Fibroblast of pulmonary artery (primary cell): ENCODE measurements around the gene ABR.
"Not testable (repeated sequence)": the region's sequence is repeated elsewhere in the genome, so short reads cannot be mapped to it uniquely, and the experiment has no call there.

Experiments used
- DNase-seq: peaks from one replicate; pipeline ENCODE4 v3.0.0-alpha.2; 2010; ENCODE audit warnings: low read depth
- H3K4me3 ChIP-seq: replicated peaks from 2 replicates; pipeline ENCODE4 v1.5.1; 2011; ENCODE audit warnings: low read depth, mild to moderate bottlenecking, control low read depth, low read length, moderate library complexity
- TF ChIP-seq, protein P1 (sequence below): IDR thresholded peaks from 2 replicates; pipeline ENCODE4 v1.5.1; 2011; ENCODE audit warnings: mild to moderate bottlenecking, control low read depth, low read length, inconsistent platforms; ENCODE audit errors: missing control alignments

The ABR gene

DNA sequence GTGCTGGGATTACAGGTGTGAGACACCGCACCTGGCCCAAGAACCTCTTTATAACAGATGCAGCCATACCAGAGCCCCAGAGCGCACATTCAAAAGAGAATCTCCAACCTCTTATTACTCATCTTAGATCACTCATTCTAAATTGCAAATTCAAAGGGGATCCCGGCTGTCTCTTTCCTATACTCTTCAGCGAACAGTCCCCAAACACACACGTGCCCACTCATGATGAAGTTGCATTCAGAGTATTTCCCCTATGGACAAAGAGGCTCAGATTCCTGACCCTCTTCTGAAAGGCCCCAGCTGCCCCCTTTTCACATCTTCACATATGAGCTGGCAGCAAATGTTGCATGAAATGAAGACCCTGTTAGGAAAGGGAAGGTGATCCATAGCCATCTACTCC, 22.5 kb upstream of the ABR start:
- no peak for DNase-seq
- H3K4me3 ChIP-seq = no peak overlapping the region

DNA sequence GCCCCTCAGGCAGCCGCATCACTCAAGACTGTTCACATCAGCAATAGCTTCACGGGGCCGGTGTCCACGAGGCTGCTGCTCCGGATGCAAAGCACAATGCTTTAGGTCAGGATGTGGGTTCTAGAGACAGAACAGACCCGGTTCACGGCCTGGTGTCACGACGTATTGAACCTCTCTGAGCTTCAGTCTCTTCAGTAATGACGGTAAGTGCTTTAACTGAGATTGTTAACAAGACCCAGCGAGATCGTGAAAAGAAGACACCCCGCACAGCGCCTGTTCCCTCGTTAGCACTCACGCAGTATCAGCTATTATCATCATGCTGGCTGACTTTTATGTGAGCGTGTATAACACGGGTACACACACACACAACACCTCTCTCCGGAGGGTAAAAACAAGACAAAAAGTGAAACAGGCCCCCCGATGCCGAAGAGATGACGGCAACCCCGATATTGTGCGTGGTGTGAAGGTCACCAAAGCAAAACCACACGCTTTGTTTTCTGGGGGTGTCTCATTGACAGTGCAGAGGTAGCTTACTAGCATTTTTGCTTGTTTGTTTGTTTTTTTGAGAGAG, 21.4 kb upstream of the ABR start:
- no peak for DNase-seq
- no peak overlapping the region for H3K4me3 ChIP-seq
- TF ChIP-seq, protein P1, sequence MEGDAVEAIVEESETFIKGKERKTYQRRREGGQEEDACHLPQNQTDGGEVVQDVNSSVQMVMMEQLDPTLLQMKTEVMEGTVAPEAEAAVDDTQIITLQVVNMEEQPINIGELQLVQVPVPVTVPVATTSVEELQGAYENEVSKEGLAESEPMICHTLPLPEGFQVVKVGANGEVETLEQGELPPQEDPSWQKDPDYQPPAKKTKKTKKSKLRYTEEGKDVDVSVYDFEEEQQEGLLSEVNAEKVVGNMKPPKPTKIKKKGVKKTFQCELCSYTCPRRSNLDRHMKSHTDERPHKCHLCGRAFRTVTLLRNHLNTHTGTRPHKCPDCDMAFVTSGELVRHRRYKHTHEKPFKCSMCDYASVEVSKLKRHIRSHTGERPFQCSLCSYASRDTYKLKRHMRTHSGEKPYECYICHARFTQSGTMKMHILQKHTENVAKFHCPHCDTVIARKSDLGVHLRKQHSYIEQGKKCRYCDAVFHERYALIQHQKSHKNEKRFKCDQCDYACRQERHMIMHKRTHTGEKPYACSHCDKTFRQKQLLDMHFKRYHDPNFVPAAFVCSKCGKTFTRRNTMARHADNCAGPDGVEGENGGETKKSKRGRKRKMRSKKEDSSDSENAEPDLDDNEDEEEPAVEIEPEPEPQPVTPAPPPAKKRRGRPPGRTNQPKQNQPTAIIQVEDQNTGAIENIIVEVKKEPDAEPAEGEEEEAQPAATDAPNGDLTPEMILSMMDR = no peak

More for the DNA sequence above, 22.5 kb upstream of the ABR start:
- TF ChIP-seq, protein P1 = no peak

- not testable (repeated sequence) for DNase-seq, H3K4me3 ChIP-seq
Observed at GRCh38 chr17:1199271-1199743, 19.5 kb upstream of the ABR start.

DNA sequence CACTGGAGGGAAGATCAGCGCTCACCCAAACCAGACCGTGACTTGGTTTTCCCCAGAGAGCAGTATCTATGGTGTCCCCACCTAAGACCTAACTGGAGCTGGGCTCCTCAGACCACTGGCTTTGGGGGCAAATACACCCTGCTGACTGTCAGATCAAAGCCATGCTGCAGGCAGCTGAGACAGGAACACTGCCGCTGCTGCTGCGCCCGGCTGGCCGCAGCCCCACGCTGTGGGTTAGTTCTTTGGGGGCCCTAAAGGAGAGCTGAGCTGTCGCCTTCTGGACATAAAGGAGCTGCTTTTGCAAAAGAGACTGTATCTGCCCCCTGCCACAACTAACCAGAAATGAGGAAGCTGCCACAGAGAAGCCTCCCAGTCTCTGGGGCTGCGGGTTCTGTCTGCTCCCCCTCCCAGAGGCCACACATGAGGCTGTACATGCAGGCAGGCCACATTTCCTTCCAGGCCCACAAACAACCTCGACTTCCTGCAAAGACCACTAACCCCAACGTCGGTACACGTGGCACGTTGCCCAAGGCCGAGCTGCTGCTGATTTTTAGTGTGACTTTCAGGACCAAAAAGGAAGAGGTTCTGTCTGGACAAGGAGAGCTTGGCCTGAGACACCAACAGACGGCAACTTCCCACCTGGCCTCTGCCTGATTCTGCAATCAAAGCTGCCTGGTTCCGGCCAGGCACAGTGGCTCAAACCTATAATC, 18.2 kb upstream of the ABR start:
- DNase-seq = peak; percentile 63
- TF ChIP-seq, protein P1 = no peak
- no peak overlapping the region for H3K4me3 ChIP-seq

- H3K4me3 ChIP-seq = no peak overlapping the region
- TF ChIP-seq, protein P1 = no peak
- peak; percentile 68 for DNase-seq
Observed at GRCh38 chr17:1197379-1197778, 17.6 kb upstream of the ABR start.

- no peak for DNase-seq
- TF ChIP-seq, protein P1 = no peak
- H3K4me3 ChIP-seq = no peak overlapping the region
Observed at GRCh38 chr17:1196946-1197345, 17.2 kb upstream of the ABR start.

DNA sequence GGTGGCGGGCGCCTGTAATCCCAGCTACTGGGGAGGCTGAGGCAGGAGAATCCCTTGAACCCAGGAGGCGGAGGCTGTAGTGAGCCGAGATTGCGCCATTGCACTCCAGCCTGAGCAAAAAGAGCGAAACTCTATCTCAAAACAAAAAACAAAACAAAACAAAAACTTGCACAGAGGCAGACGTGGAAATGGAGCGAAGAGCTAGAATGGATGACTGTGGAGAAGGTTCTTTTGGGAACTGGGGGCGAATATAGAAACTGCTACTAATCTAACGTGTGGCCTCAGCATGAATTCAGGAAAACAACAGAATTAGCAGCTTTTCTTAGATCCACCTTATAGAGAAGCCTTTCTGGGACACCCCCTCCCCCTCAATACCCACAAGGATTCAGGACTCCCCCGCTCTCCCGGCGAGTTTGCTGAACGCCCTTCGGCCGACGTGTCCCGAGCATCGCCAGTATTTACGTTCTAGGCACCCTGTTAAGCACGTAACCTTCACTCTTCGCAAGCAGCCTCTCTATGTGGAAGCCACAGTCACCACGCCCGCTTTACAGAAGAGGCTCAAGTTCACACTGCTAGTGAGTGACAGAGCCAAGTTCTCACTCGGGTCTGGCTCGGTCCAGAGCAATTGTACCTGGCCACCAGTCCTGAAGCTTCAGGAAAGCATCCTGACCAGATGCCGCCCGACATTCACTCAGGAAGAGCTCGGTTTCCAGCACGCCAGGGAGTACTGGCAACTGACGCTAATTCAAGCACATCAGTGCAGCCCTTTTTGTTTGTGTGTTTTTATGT, 13.3 kb upstream of the ABR start:
- no peak overlapping the region for H3K4me3 ChIP-seq
- TF ChIP-seq, protein P1 = no peak
- DNase-seq = no peak
